ENCODE results near the gene PGF. TPM values are rescaled to one million over a fixed set of nuclear protein-coding genes. Genes with fewer than 3 reads are reported as not detected.
A peak's percentile ranks its signal among the peaks of the same experiment; 100 is the strongest.

PGF gene
- total RNA-seq, 1 experiment from 2014 or later = 6.4 TPM

- BruUV-seq (replicated peaks) = no TSS peak
- TF ChIP-seq EZH2phosphoT487 (IDR thresholded peaks at IDR 0.05; ENCODE audit: borderline replicate concordance) (no peak), ELF1 (IDR thresholded peaks at IDR 0.05; ENCODE audit: borderline replicate concordance, low read depth) (no peak), EGR1 (IDR thresholded peaks at IDR 0.05; ENCODE audit: low read depth) (no peak), SIN3A (IDR thresholded peaks at IDR 0.05; ENCODE audit: low read depth) (no peak), SRF (IDR thresholded peaks at IDR 0.05; ENCODE audit: low read depth) (no peak), RAD21 (IDR thresholded peaks at IDR 0.05; ENCODE audit: low read depth) (no peak)
- H3K27me3 ChIP-seq (ENCODE audit: insufficient read depth, low read length) = no peaks in the 10 kb centered on the region
- peak overlapping the region; percentile 70 for H3K9ac ChIP-seq (ENCODE audit: low read length)
- intact Hi-C loops (cut with micrococcal nuclease) = no loop called here
- RAD21 ChIA-PET (ENCODE audit: low non-redundant PET in 1 of 2, low total read pairs in 2 of 2, uncharacterized antibody in 2 of 2, unreplicated experiment in 2 of 2) = no interaction called here
- H3K4me3 ChIP-seq (replicated peaks in 1 of 2; ENCODE audit: low read depth in 1 of 2, low read length in 2 of 2) = peak overlapping the region; percentile 58 to 78
- ATAC-seq = no peak
- H3K4me1 ChIP-seq (ENCODE audit: control insufficient read depth in 1 of 2, insufficient read depth in 2 of 2, low read length in 2 of 2) = peaks cover 4 to 25% of the 10 kb centered on the region in 2 experiments; a peak in 3 of 4 replicates
- no peaks in the 10 kb centered on the region for H3K9me2 ChIP-seq (ENCODE audit: insufficient read depth)
- no peaks in the 10 kb centered on the region for H3K9me3 ChIP-seq (ENCODE audit: control insufficient read depth in 1 of 2, insufficient read depth in 1 of 2, low read depth in 1 of 2, low read length in 2 of 2)
- peak overlapping the region; percentile 42 for H2AFZ ChIP-seq (ENCODE audit: low read depth, low read length, poor library complexity, severe bottlenecking)
- no peaks in the 10 kb centered on the region for H3K36me3 ChIP-seq (ENCODE audit: control insufficient read depth in 1 of 2, insufficient read depth in 2 of 2, low read length in 2 of 2)
- H3K79me2 ChIP-seq (ENCODE audit: insufficient read depth, low read length) = no peaks in the 10 kb centered on the region
- POLR2A ChIA-PET = interaction anchor here (0.7 to 1.8 kb wide), 5 partner anchors 8 to 338 kb away, joined by 3 to 8 read pairs (median 4); partner anchors contain the start of gene RPS6KL1
- no peak for DNase-seq (ENCODE audit: low read depth, low spot score)
- H3K4me2 ChIP-seq (ENCODE audit: low read length) = peak overlapping the region; percentile 99
- no peaks in the 10 kb centered on the region for H4K20me1 ChIP-seq (ENCODE audit: insufficient read depth)
- H3K27ac ChIP-seq (ENCODE audit: low read depth, low read length) = peak overlapping the region; percentile 51; the same call in 1 of the 2 replicates
- CTCF ChIA-PET = interaction anchor here (2.9 kb wide), 1 partner anchor 11 kb away, joined by 16 read pairs; no protein-coding TSS in a partner anchor
Measured at GRCh38 chr14:74956027-74956279, 556 bp upstream of the PGF start.

GRCh38 chr14:74954947-74955228, 509 bp downstream of the PGF start:
- POLR2A ChIA-PET = interaction anchor here (0.9 to 1.8 kb wide), 8 partner anchors 8 to 339 kb away, joined by 3 to 8 read pairs (median 4); partner anchors contain the start of genes EIF2B2 and RPS6KL1

More at GRCh38 chr14:74954947-74955228, 509 bp downstream of the PGF start:
- H3K9ac ChIP-seq (ENCODE audit: low read length) = peak overlapping the region; percentile 70
- H3K9me2 ChIP-seq (ENCODE audit: insufficient read depth) = no peaks in the 10 kb centered on the region
- H3K27me3 ChIP-seq (ENCODE audit: insufficient read depth, low read length) = no peaks in the 10 kb centered on the region
- CTCF ChIA-PET = interaction anchor here (2.9 kb wide), 1 partner anchor 10 kb away, joined by 16 read pairs; no protein-coding TSS in a partner anchor
- BruUV-seq (replicated peaks) = no TSS peak
- RAD21 ChIA-PET (ENCODE audit: low non-redundant PET in 1 of 2, low total read pairs in 2 of 2, uncharacterized antibody in 2 of 2, unreplicated experiment in 2 of 2) = no interaction called here
- DNase-seq (ENCODE audit: low read depth, low spot score) (no peak), ATAC-seq (no peak; the same call in 1 of the 2 replicates)
- no peaks in the 10 kb centered on the region for H3K79me2 ChIP-seq (ENCODE audit: insufficient read depth, low read length)
- peak overlapping the region; percentile 48 for H2AFZ ChIP-seq (ENCODE audit: low read depth, low read length, poor library complexity, severe bottlenecking)
- H3K27ac ChIP-seq (ENCODE audit: low read depth, low read length) = peak overlapping the region; percentile 51; the same call in 1 of the 2 replicates
- H4K20me1 ChIP-seq (ENCODE audit: insufficient read depth) = no peaks in the 10 kb centered on the region
- intact Hi-C loops (cut with micrococcal nuclease) = no loop called here
- H3K4me2 ChIP-seq (ENCODE audit: low read length) = peak overlapping the region; percentile 99
- no peaks in the 10 kb centered on the region for H3K9me3 ChIP-seq (ENCODE audit: control insufficient read depth in 1 of 2, insufficient read depth in 1 of 2, low read depth in 1 of 2, low read length in 2 of 2)
- peaks cover 4 to 25% of the 10 kb centered on the region in 2 experiments; a peak in 3 of 4 replicates for H3K4me1 ChIP-seq (ENCODE audit: control insufficient read depth in 1 of 2, insufficient read depth in 2 of 2, low read length in 2 of 2)
- peak overlapping the region; percentile 58 to 78 for H3K4me3 ChIP-seq (replicated peaks in 1 of 2; ENCODE audit: low read depth in 1 of 2, low read length in 2 of 2)
- no peaks in the 10 kb centered on the region for H3K36me3 ChIP-seq (ENCODE audit: control insufficient read depth in 1 of 2, insufficient read depth in 2 of 2, low read length in 2 of 2)
- TF ChIP-seq CEBPB (IDR thresholded peaks at IDR 0.05; ENCODE audit: low read depth) = no peak
- TF ChIP-seq ELF1 (IDR thresholded peaks at IDR 0.05; ENCODE audit: borderline replicate concordance, low read depth) = no peak
- no peak for TF ChIP-seq YY1 (IDR thresholded peaks at IDR 0.05; ENCODE audit: extremely low read depth, insufficient replicate concordance, low read depth, low read length)
- no peak for TF ChIP-seq POLR2AphosphoS5 (IDR thresholded peaks at IDR 0.05; ENCODE audit: low read depth, low read length)
- TF ChIP-seq ZFX (IDR thresholded peaks at IDR 0.05) = no peak
- no peak for TF ChIP-seq JUND (IDR thresholded peaks at IDR 0.05)
- TF ChIP-seq MAX (IDR thresholded peaks at IDR 0.05) = no peak
- no peak for TF ChIP-seq TCF7L2 (IDR thresholded peaks at IDR 0.05; ENCODE audit: borderline replicate concordance, extremely low read depth, insufficient read depth, insufficient read length)
- TF ChIP-seq SP1 (IDR thresholded peaks at IDR 0.05; ENCODE audit: low read depth) = no peak
- no peak for TF ChIP-seq CTCF (IDR thresholded peaks at IDR 0.05 in 2 of 3, conservative IDR thresholded peaks at IDR 0.05 in 1 of 3; ENCODE audit: borderline replicate concordance in 1 of 3, insufficient read depth in 1 of 3, low read depth in 2 of 3, low read length in 2 of 3)
- TF ChIP-seq EGR1 (IDR thresholded peaks at IDR 0.05; ENCODE audit: low read depth) = no peak
